Measurements from ENCODE around the gene CTNNA3. TPM values are rescaled to one million over a fixed set of nuclear protein-coding genes. Genes with fewer than 3 reads are reported as not detected.

Gene CTNNA3
- total RNA-seq, 1 experiment from 2014 or later = 0.32 TPM

DNA sequence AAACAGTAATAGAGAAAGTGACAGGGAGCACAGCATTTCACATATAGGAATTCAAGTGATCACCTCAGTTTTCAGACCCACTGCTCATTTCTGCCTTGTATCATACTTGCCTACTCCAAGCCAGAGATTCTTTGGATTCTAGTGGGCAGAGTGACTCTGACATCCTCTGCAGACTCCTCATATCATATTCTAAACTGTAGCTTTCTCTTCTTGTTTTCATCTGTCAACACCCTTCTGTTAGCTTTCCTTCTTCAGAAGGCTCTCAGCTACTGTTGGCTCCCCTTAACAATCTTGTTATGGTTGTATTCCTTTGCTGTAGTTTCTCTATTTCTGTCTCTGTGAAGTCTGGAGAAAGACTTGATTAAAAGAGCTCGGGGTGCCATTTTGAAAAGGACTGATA, 120.5 kb downstream of the CTNNA3 start (continued):
- TF ChIP-seq POLR2AphosphoS5 (IDR thresholded peaks at IDR 0.05; ENCODE audit: low read depth, low read length) (no peak), CBX3 (IDR thresholded peaks at IDR 0.05; ENCODE audit: low read depth) (no peak), ELF1 (IDR thresholded peaks at IDR 0.05; ENCODE audit: borderline replicate concordance, low read depth) (no peak), TCF7L2 (IDR thresholded peaks at IDR 0.05; ENCODE audit: borderline replicate concordance, extremely low read depth, insufficient read depth, insufficient read length) (no peak), EZH2phosphoT487 (IDR thresholded peaks at IDR 0.05; ENCODE audit: borderline replicate concordance) (no peak), RAD21 (IDR thresholded peaks at IDR 0.05; ENCODE audit: low read depth) (no peak), ZNF274 (IDR thresholded peaks at IDR 0.05; ENCODE audit: low read depth, low read length) (no peak), SIN3A (IDR thresholded peaks at IDR 0.05; ENCODE audit: low read depth) (no peak)

GRCh38 chr10:67573484-67573883, 122.5 kb downstream of the CTNNA3 start:
- POLR2A ChIA-PET = no interaction called here
- Histone ChIP-seq H3K4me1 (ENCODE audit: control insufficient read depth in 1 of 2, insufficient read depth in 2 of 2, low read length in 2 of 2) (no peaks in the 10 kb centered on the region), H3K4me2 (ENCODE audit: low read length) (no peak overlapping the region), H3K4me3 (replicated peaks in 1 of 2; ENCODE audit: low read depth in 1 of 2, low read length in 2 of 2) (no peak overlapping the region), H3K36me3 (ENCODE audit: control insufficient read depth in 1 of 2, insufficient read depth in 2 of 2, low read length in 2 of 2) (no peaks in the 10 kb centered on the region), H3K9ac (ENCODE audit: low read length) (no peak overlapping the region), H3K9me2 (ENCODE audit: insufficient read depth) (no peaks in the 10 kb centered on the region), H3K79me2 (ENCODE audit: insufficient read depth, low read length) (no peaks in the 10 kb centered on the region), H3K27me3 (ENCODE audit: insufficient read depth, low read length) (no peaks in the 10 kb centered on the region), H4K20me1 (ENCODE audit: insufficient read depth) (no peaks in the 10 kb centered on the region), H3K9me3 (ENCODE audit: control insufficient read depth in 1 of 2, insufficient read depth in 1 of 2, low read depth in 1 of 2, low read length in 2 of 2) (no peaks in the 10 kb centered on the region), H3K27ac (ENCODE audit: low read depth, low read length) (no peak overlapping the region), H2AFZ (ENCODE audit: low read depth, low read length, poor library complexity, severe bottlenecking) (no peak overlapping the region)
- DNase-seq (ENCODE audit: low read depth, low spot score) (no peak), ATAC-seq (no peak)
- BruUV-seq (replicated peaks) = no TSS peak
- TF ChIP-seq EZH2phosphoT487 (IDR thresholded peaks at IDR 0.05; ENCODE audit: borderline replicate concordance) (no peak), CEBPB (IDR thresholded peaks at IDR 0.05; ENCODE audit: low read depth) (no peak), EGR1 (IDR thresholded peaks at IDR 0.05; ENCODE audit: low read depth) (no peak), POLR2A (IDR thresholded peaks at IDR 0.05; ENCODE audit: borderline replicate concordance, extremely low read depth, insufficient read depth, insufficient read length) (no peak), EZH2 (IDR thresholded peaks at IDR 0.05) (no peak), MAX (IDR thresholded peaks at IDR 0.05) (no peak), SP1 (IDR thresholded peaks at IDR 0.05; ENCODE audit: low read depth) (no peak), ZNF274 (IDR thresholded peaks at IDR 0.05; ENCODE audit: low read depth, low read length) (no peak), CTCF (IDR thresholded peaks at IDR 0.05 in 2 of 3, conservative IDR thresholded peaks at IDR 0.05 in 1 of 3; ENCODE audit: borderline replicate concordance in 1 of 3, insufficient read depth in 1 of 3, low read depth in 2 of 3, low read length in 2 of 3) (no peak), SIN3A (IDR thresholded peaks at IDR 0.05; ENCODE audit: low read depth) (no peak), JUND (IDR thresholded peaks at IDR 0.05) (no peak), CBX3 (IDR thresholded peaks at IDR 0.05; ENCODE audit: low read depth) (no peak), ELF1 (IDR thresholded peaks at IDR 0.05; ENCODE audit: borderline replicate concordance, low read depth) (no peak), RAD21 (IDR thresholded peaks at IDR 0.05; ENCODE audit: low read depth) (no peak), ZFX (IDR thresholded peaks at IDR 0.05) (no peak), SRF (IDR thresholded peaks at IDR 0.05; ENCODE audit: low read depth) (no peak), ZBTB33 (IDR thresholded peaks at IDR 0.05; ENCODE audit: extremely low read depth, insufficient replicate concordance, low read length) (no peak), YY1 (IDR thresholded peaks at IDR 0.05; ENCODE audit: extremely low read depth, insufficient replicate concordance, low read depth, low read length) (no peak), ATF3 (IDR thresholded peaks at IDR 0.05) (no peak)
- RAD21 ChIA-PET (ENCODE audit: low non-redundant PET in 1 of 2, low total read pairs in 2 of 2, uncharacterized antibody in 2 of 2, unreplicated experiment in 2 of 2) = no interaction called here
- intact Hi-C loops (cut with micrococcal nuclease) = no loop called here
- CTCF ChIA-PET = no interaction called here
